Tibial nerve (tissue), 4 donors: ENCODE results near the gene HLA-DRB5. TPM values are rescaled to one million over a fixed set of nuclear protein-coding genes. Genes with fewer than 3 reads are reported as not detected.

ENCODE experiments used
- DNase-seq, 2 donors: peaks; one replicate each; pipeline ENCODE4 v3.0.0-alpha.2; 2019; ENCODE audit warnings: low spot score in 2 of 2
- H3K27ac ChIP-seq, 4 donors: fragments of 200-600 bp; sonication (generic) in 3 of 4; one replicate each; pipeline ENCODE4 v1.5.1; 2017 to 2019; ENCODE audit warnings: mild to moderate bottlenecking in 1 of 4
- H3K27me3 ChIP-seq, 2 donors: fragments of 200-600 bp; sonication (generic) in 1 of 2; one replicate each; pipeline versions ENCODE4 v1.5.1 to v1.6.0; 2017 to 2019
- H3K36me3 ChIP-seq, 3 donors: fragments of 200-600 bp; sonication (generic); one replicate each; pipeline ENCODE4 v1.5.1; 2018 to 2019
- H3K4me1 ChIP-seq, 4 donors: fragments of 200-600 bp; sonication (generic) in 3 of 4; one replicate each; pipeline ENCODE4 v1.5.1; 2017 to 2019
- H3K4me3 ChIP-seq, 4 donors: fragments of 200-600 bp; sonication (generic) in 3 of 4; one replicate each; pipeline ENCODE4 v1.5.1; 2017 to 2019; ENCODE audit warnings: mild to moderate bottlenecking in 1 of 4, moderate library complexity in 1 of 4
- H3K9me3 ChIP-seq, 4 donors: fragments of 200-600 bp; sonication (generic) in 3 of 4; one replicate each; pipeline ENCODE4 v1.5.1; 2017 to 2019
- EP300 ChIP-seq, 2 donors: sonication (generic); formaldehyde crosslinking; IDR thresholded peaks; one replicate each; pipeline ENCODE4 v1.6.1; 2017; ENCODE audit warnings: antibody characterized with exemption in 2 of 2, mild to moderate bottlenecking in 1 of 2
- POLR2A ChIP-seq, 2 donors: fragments of 450-650 bp; IDR thresholded peaks; one replicate each; pipeline ENCODE4 v1.6.1; 2017; ENCODE audit warnings: antibody characterized with exemption in 2 of 2, mild to moderate bottlenecking in 2 of 2, moderate library complexity in 2 of 2
- WGBS, 2 donors: methylation state at CpG; one replicate each; pipeline ENCODE4 v1.1.5; 2018; 5-methylcytosine and 5-hydroxymethylcytosine counted together
- total RNA-seq, 4 donors: library from RNA; depleted of rRNA; stranded (reverse); fragments of >200 nt; gene quantifications; one replicate each; pipeline ENCODE4 v1.1.0, GENCODE V29; 2016
- TF ChIP-seq, protein P1 (sequence below), 5 experiments: fragments of 200-600 bp in 3 of 5; fragments of 450-650 bp in 2 of 5; sonication (generic) in 3 of 5; IDR thresholded peaks; one replicate each; pipeline ENCODE4 v1.5.1; 2016 to 2019; ENCODE audit warnings: antibody characterized with exemption in 5 of 5, mild to moderate bottlenecking in 3 of 5, moderate library complexity in 2 of 5

The HLA-DRB5 gene
- total RNA-seq, 4 donors from 2014 or later, result 5.1 to 56.1 TPM; not detected in 2

DNA sequence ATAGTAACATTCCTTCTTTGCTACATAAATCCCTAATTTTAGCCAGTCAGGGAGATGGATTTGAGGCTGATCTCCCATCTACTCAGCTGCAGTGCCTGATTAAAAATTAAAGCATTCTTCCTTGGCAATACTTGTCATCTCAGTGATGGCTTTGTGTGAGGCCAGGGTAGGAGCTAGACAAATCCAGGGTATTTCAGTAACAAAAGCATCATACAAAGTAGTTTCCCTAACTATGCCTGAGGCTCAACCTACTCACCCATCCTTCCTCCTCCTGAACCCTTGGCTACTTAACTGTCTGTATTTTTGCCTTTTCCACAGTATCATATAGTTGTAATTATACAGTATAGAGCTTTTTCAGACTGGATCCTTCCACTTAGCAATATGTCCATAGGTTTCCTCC lies 37.7 kb downstream of the HLA-DRB5 start:
- DNase-seq, result no peak
- no peak overlapping the region for H3K4me3 ChIP-seq
- H3K27me3 ChIP-seq, result no peaks in the 10 kb centered on the region
- TF ChIP-seq EP300 (IDR thresholded peaks at IDR 0.05), result no peak
- TF ChIP-seq, protein P1, sequence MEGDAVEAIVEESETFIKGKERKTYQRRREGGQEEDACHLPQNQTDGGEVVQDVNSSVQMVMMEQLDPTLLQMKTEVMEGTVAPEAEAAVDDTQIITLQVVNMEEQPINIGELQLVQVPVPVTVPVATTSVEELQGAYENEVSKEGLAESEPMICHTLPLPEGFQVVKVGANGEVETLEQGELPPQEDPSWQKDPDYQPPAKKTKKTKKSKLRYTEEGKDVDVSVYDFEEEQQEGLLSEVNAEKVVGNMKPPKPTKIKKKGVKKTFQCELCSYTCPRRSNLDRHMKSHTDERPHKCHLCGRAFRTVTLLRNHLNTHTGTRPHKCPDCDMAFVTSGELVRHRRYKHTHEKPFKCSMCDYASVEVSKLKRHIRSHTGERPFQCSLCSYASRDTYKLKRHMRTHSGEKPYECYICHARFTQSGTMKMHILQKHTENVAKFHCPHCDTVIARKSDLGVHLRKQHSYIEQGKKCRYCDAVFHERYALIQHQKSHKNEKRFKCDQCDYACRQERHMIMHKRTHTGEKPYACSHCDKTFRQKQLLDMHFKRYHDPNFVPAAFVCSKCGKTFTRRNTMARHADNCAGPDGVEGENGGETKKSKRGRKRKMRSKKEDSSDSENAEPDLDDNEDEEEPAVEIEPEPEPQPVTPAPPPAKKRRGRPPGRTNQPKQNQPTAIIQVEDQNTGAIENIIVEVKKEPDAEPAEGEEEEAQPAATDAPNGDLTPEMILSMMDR (IDR thresholded peaks at IDR 0.05), result no peak
- no peaks in the 10 kb centered on the region for H3K9me3 ChIP-seq
- H3K4me1 ChIP-seq, result no peaks in the 10 kb centered on the region
- H3K36me3 ChIP-seq, result no peaks in the 10 kb centered on the region
- H3K27ac ChIP-seq, result no peak overlapping the region

DNA sequence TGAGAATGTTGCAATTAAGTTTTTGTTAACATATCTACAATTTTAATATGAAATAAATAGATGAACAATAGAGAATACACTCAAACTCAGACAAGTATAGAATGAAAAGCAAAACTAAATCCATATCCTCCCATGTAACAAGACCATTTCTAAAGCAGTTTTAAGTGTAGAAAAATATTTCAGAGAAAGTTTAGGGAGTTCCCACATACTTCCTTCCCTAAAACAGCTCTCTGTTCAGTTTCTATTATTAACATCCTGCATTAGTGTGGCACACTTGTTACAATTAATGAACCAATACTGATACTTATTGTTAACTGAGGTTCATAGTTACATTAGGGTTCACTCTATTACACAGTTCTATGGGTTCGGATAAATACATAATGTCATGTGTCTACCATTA lies 38.4 kb downstream of the HLA-DRB5 start:
- 0% methylated on average over 1 of the region's 1 CpG for WGBS, 2 donors
- Histone ChIP-seq H3K4me1 (no peaks in the 10 kb centered on the region), H3K9me3 (no peaks in the 10 kb centered on the region), H3K36me3 (no peaks in the 10 kb centered on the region), H3K4me3 (no peak overlapping the region), H3K27ac (no peak overlapping the region), H3K27me3 (no peaks in the 10 kb centered on the region)
- TF ChIP-seq POLR2A (IDR thresholded peaks at IDR 0.05) (no peak), EP300 (IDR thresholded peaks at IDR 0.05) (no peak)
- TF ChIP-seq, protein P1 (IDR thresholded peaks at IDR 0.05), result no peak
- no peak for DNase-seq

DNA sequence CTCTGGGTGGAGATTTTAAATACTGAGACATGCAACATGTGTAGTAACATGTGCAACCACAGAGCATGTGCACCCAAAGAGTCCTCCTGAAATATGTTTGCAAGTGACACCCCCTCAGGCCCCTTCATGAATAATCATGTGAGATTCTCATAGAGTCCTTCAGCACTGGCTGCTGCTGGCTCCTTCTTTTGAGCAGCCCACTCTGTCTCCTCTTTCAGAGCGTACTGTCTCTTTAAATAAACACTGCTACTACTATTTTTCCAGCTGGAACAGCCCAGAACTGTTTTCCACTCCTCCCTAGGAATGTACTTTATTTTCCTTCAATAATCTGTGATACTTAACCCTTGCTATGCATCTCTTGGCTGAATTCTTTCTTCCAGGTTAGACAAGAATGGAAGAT lies 42.0 kb downstream of the HLA-DRB5 start:
- H3K36me3 ChIP-seq, result no peaks in the 10 kb centered on the region
- no peaks in the 10 kb centered on the region for H3K4me1 ChIP-seq
- H3K27me3 ChIP-seq, result no peaks in the 10 kb centered on the region
- 34% methylated on average over 1 of the region's 1 CpG; no CpG with 5 or more reads in 1 of the 2 donors for WGBS, 2 donors
- TF ChIP-seq POLR2A (IDR thresholded peaks at IDR 0.05) (no peak), EP300 (IDR thresholded peaks at IDR 0.05) (no peak)
- TF ChIP-seq, protein P1 (IDR thresholded peaks at IDR 0.05), result no peak
- H3K27ac ChIP-seq, result no peak overlapping the region
- H3K9me3 ChIP-seq, result no peaks in the 10 kb centered on the region
- no peak overlapping the region for H3K4me3 ChIP-seq
- DNase-seq, result no peak

DNA sequence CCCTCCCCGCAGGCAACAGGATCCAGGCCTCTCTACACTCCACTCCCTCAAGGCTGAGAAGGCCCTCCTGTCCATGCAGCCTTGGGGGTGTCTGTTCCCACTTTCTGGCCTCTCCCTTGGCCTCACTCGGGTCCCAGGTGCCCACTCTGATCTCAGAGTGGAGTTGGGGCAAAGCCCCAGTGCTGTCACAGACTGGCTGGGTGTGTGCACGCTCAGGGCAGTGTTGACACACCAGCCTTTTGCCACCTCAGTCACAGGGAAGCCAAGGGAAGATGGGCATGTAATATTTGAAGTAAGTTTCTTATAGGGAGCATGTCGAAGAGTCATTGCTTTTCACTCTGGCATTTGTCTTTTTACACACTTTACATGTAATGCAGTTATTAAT lies 45.5 kb downstream of the HLA-DRB5 start:
- no peak overlapping the region for H3K27ac ChIP-seq
- H3K36me3 ChIP-seq, result no peaks in the 10 kb centered on the region
- no peaks in the 10 kb centered on the region for H3K9me3 ChIP-seq
- no peaks in the 10 kb centered on the region for H3K27me3 ChIP-seq
- DNase-seq, result no peak
- H3K4me1 ChIP-seq, result no peaks in the 10 kb centered on the region
- no peak overlapping the region for H3K4me3 ChIP-seq
- 67 to 73% methylated on average over 4 of the region's 4 CpGs for WGBS, 2 donors
- TF ChIP-seq EP300 (IDR thresholded peaks at IDR 0.05) (no peak), POLR2A (IDR thresholded peaks at IDR 0.05) (no peak)
- TF ChIP-seq, protein P1 (IDR thresholded peaks at IDR 0.05), result no peak

DNA sequence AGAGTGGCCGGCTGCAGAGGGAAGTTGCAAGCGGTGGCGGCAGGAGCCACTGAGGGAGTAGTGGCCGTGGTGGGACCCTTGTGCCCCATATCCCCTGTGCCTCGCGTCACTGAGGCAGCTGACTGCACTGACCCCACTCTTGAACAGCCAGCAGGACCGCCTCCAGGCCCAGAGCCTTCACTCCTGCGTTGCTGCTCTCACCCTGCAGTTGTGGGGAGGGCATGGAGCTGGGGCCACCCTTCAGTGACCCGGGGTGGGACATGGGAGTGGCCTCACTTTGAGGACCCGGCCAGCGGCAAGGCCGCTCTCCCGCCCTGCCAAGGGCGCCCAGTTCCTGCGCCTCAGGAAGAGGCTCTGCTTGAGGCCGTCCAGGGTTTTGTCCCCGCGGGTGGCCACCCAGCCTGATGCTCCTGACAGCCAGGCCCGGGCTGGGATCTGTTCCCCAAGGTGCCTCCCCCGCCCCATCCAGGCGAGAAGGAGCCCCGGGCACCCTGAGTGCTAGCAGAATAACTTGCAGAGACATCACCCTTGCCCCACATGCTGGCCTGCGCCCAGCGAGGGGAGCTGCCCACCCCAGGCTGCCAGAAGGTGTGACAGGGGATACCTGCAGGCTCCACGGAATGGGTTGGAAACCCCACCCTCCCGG lies 46.0 kb downstream of the HLA-DRB5 start:
- no peaks in the 10 kb centered on the region for H3K36me3 ChIP-seq
- H3K27me3 ChIP-seq, result no peaks in the 10 kb centered on the region
- TF ChIP-seq EP300 (IDR thresholded peaks at IDR 0.05), result no peak
- TF ChIP-seq POLR2A (IDR thresholded peaks at IDR 0.05), result no peak
- TF ChIP-seq, protein P1 (IDR thresholded peaks at IDR 0.05), result no peak
- no peak overlapping the region for H3K27ac ChIP-seq
- H3K9me3 ChIP-seq, result no peaks in the 10 kb centered on the region
- no peak for DNase-seq
- WGBS, 2 donors, result 58 to 68% methylated on average over 26 of the region's 26 CpGs
- no peak overlapping the region for H3K4me3 ChIP-seq
- no peaks in the 10 kb centered on the region for H3K4me1 ChIP-seq
